HEK293 (cell line): Measurements from ENCODE around the gene CTSF.
"Not testable (repeated sequence)": the region's sequence is repeated elsewhere in the genome, so short reads cannot be mapped to it uniquely, and the experiment has no call there.

ENCODE experiments used
- CTCF ChIP-seq: fragments of 450-650 bp; formaldehyde crosslinking; IDR thresholded peaks from 2 replicates; pipeline ENCODE4 v1.5.1; 2016; ENCODE audit warnings: missing biosample characterization, missing genetic modification characterization
- HOXD13 ChIP-seq: sonication (generic); formaldehyde crosslinking; IDR thresholded peaks from 2 replicates; pipeline ENCODE4 v1.8.0; 2022; ENCODE audit warnings: missing genetic modification reagents, borderline replicate concordance
- KLF8 ChIP-seq: fragments of 450-650 bp; formaldehyde crosslinking; IDR thresholded peaks from 2 replicates; pipeline ENCODE4 v1.5.1; 2016; ENCODE audit warnings: missing biosample characterization, missing genetic modification characterization
- SCRT2 ChIP-seq: fragments of 450-650 bp; formaldehyde crosslinking; IDR thresholded peaks from 2 replicates; pipeline ENCODE4 v1.5.1; 2016; ENCODE audit warnings: missing biosample characterization, missing genetic modification characterization
- ZNF416 ChIP-seq: fragments of 450-650 bp; formaldehyde crosslinking; IDR thresholded peaks from 2 replicates; pipeline ENCODE4 v1.5.1; 2016; ENCODE audit warnings: missing biosample characterization, missing genetic modification characterization
- ZNF624 ChIP-seq: fragments of 450-650 bp; formaldehyde crosslinking; IDR thresholded peaks from 2 replicates; pipeline ENCODE4 v1.5.1; 2017; ENCODE audit warnings: missing biosample characterization, missing genetic modification characterization
- ZNF704 ChIP-seq: fragments of 450-650 bp; formaldehyde crosslinking; IDR thresholded peaks from 2 replicates; pipeline ENCODE4 v1.5.1; 2016; ENCODE audit warnings: missing biosample characterization, missing genetic modification characterization

- TF ChIP-seq ZNF704; HOXD13 (CRISPR knock-in tag); CTCF; ZNF624 (tag by site-specific recombination); ZNF416 (tag by site-specific recombination); KLF8; SCRT2 (tag by site-specific recombination): not testable (repeated sequence)
These were observed 23.5 kb downstream of the CTSF start for GRCh38 chr11:66544952-66545351.
